Cardiac muscle cell (in vitro differentiated cells and primary cell): ENCODE data around the gene UBTFL1. TPM values are rescaled to one million over a fixed set of nuclear protein-coding genes. Genes with fewer than 3 reads are reported as not detected.
"Not testable (repeated sequence)": the region's sequence is repeated elsewhere in the genome, so short reads cannot be mapped to it uniquely, and the experiment has no call there.

Experiments
- DNase-seq, 2 donors: peaks; one replicate each; pipeline versions ENCODE4 v3.0.0 to v3.0.0-alpha.2; 2010 to 2017; ENCODE audit warnings: low read depth in 1 of 2, low spot score in 1 of 2
- H3K27ac ChIP-seq: fragments of 200-600 bp; sonication (generic); 2 replicates; pipeline ENCODE4 v1.5.1; 2016
- H3K27me3 ChIP-seq: fragments of 200-600 bp; sonication (generic); 2 replicates; pipeline ENCODE4 v1.6.0; 2016; ENCODE audit warnings: control low read depth
- H3K36me3 ChIP-seq: fragments of 200-600 bp; sonication (generic); 2 replicates; pipeline ENCODE4 v1.5.1; 2016; ENCODE audit warnings: control low read depth
- H3K4me1 ChIP-seq: fragments of 200-600 bp; sonication (generic); 2 replicates; pipeline ENCODE4 v1.8.1; 2017; ENCODE audit warnings: low read depth, mild to moderate bottlenecking, mixed run types
- H3K4me3 ChIP-seq: fragments of 200-600 bp; sonication (generic); 2 replicates; pipeline ENCODE4 v1.5.1; 2016; ENCODE audit warnings: mild to moderate bottlenecking
- H3K9me3 ChIP-seq: fragments of 200-600 bp; sonication (generic); 2 replicates; pipeline ENCODE4 v1.5.1; 2017; ENCODE audit warnings: low read depth, mild to moderate bottlenecking, control low read depth
- polyA plus RNA-seq: library from polyadenylated mRNA; unstranded; fragments of >200 nt; fragmentation: Nextera tagmentation; extraction: Ambion mirVana; gene quantifications from 2 replicates; pipeline ENCODE4 v1.2.1, GENCODE V29; 2016
- total RNA-seq: library from RNA; depleted of rRNA; stranded (reverse); fragments of >200 nt; gene quantifications from 2 replicates; pipeline ENCODE4 v1.2.3, GENCODE V29; 2016
- TF ChIP-seq, protein P1 (sequence below): IDR thresholded peaks from 2 replicates; pipeline ENCODE4 v1.5.1; 2012; ENCODE audit warnings: low read depth, mild to moderate bottlenecking, low read length

UBTFL1 gene
- not detected in 2 replicates for total RNA-seq
- not detected in 2 replicates for polyA plus RNA-seq

DNA sequence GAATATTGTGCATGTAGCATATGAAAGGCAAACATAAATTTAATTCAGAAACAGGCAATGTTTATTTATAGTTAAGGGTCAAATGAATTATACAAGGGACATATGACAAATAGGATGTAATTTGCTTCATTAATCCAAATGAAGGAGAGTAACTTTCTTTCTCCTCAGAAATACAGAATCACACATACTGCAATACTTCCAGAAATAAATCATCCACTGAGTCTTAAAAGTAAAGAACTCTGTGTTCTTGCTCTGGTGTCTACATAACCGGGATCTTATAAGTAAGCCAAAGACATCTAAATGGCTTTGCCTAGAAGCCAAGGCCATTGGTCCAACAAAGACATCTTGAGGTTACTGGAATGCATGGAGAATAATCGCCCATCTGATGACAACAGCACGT lies at the start of gene UBTFL1:
Gene UBTFL1 (plus strand): TSS at position 301 of the 400 bp plus-strand sequence. CDS start 0 bp downstream, at position 301.
- H3K36me3 ChIP-seq, H3K27ac ChIP-seq, H3K27me3 ChIP-seq, H3K4me3 ChIP-seq, H3K4me1 ChIP-seq, DNase-seq, H3K9me3 ChIP-seq: not testable (repeated sequence)

DNA sequence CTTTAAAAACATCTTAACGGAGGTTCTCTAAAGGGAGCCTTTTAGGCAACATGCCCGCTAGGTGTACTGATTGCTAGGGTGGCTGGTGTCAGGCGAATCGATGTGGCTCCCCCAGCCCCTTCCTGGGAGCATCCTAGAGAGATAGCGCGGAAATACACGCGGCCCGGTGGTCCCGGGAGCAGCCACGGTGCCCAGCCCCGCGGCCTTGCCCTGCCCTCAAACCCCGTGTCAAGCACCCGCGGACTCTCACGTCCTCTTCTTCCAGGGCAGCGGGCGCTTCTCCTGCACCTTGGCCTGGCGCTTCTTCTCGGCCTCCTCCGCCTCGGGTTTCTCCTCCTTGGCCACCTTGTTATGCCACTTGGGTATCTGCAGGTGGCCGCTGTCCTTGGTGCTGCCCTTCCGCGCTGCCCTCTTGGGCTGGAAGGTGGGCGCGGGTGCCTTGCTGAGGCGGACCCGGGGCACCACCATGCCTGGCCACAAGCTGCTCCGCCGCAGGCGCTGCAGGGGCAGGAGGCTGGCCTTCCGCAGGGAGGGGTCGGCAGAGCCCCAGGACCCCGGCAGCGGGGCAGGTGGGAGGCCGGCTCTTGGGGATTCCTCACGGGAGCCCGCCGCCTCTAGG lies 34.0 kb upstream of the UBTFL1 start:
- not testable (repeated sequence) for H3K27ac ChIP-seq, H3K4me3 ChIP-seq, H3K4me1 ChIP-seq, H3K27me3 ChIP-seq, DNase-seq, H3K9me3 ChIP-seq, H3K36me3 ChIP-seq

DNA sequence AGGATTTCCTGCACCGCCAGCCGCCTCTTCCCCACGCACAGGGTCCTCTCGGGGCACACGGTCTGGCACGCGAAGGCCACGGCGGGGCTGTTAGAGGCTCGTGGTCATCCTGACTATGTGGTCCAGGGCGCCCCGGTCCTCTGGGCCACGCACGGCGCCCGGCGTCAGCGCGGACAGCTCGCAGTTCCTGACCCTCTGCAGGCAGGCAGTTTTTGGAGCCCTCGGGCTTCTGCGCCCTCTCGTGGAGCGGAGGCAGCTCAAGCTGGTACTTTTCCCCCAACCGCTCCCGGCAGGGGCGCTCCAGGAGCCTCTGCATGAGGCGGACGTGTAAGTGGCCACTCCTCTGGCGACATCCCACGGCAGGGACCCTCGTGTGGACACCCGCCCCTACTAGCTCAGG lies 33.4 kb upstream of the UBTFL1 start:
- H3K27me3 ChIP-seq, H3K4me3 ChIP-seq, H3K27ac ChIP-seq, H3K4me1 ChIP-seq, H3K9me3 ChIP-seq, DNase-seq, H3K36me3 ChIP-seq: not testable (repeated sequence)

- H3K27me3 ChIP-seq, H3K4me3 ChIP-seq, H3K27ac ChIP-seq, DNase-seq, H3K4me1 ChIP-seq, H3K9me3 ChIP-seq, H3K36me3 ChIP-seq: not testable (repeated sequence)
These were observed 32.2 kb upstream of the UBTFL1 start for GRCh38 chr11:90053545-90053944.

DNA sequence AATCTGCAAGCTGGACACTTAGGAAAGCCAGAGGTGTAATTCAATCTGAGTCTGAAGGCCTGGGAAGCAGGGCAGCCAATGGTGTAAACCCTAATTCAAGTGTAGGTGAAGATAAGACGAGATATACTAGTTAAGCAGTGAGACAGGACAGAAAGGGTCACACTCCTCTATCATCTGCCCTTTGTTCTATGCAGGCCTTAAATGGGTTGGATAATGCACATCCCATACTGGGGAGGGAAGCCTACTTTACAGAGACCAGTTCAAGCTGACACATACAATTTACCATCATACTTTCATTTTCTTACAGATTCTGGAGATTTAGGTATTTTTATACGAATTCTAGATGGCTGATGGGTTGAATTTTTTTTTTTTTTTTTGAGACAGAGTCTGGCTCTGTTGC lies 3.0 kb downstream of the UBTFL1 start:
- H3K4me1 ChIP-seq, H3K36me3 ChIP-seq, H3K27ac ChIP-seq, DNase-seq, H3K27me3 ChIP-seq, H3K9me3 ChIP-seq, H3K4me3 ChIP-seq: not testable (repeated sequence)

GRCh38 chr11:90095230-90095924 lies 9.6 kb downstream of the UBTFL1 start:
- not testable (repeated sequence) for H3K27ac ChIP-seq, H3K27me3 ChIP-seq, H3K4me1 ChIP-seq, H3K9me3 ChIP-seq, DNase-seq, H3K4me3 ChIP-seq, H3K36me3 ChIP-seq

DNA sequence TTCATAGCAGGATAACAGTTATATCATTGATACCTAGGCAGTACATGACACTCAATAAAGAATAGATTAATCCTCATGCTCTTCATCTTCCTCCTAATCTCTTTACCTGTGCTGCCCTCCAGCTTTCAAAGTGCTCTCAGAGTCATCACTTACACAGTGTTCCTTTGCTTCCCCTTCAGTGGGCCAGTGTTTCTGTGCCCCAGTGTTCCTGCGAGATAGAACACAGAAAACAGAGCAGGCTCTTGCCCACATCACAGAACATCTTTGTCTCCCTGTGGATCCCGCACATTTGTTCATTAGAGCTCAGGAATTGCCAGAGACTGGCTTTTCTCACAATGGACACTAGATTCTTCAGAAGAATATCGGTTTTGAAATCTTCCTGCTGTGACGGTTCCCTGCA lies 12.5 kb downstream of the UBTFL1 start:
- H3K27ac ChIP-seq, H3K4me3 ChIP-seq, H3K4me1 ChIP-seq: not testable (repeated sequence)

DNA sequence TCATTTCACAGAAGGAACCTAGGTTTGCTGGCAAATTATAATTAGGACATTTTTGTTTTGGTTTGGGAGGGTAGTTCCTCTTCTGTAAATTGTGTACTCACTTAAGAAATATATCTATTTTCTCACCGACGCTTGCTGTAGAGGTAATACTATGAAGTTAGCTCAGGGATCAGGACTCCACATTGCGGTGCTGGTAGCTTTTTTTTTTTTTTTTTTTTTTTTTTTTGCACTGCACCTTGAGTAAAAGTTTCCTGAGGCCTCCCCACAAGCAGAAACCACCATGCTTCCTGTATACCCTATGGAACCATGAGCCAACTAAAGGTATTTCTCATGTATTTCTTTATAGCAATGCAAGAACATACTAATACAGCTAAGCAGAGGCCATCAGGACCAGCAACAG lies 14.7 kb downstream of the UBTFL1 start:
- Histone ChIP-seq H3K36me3 (no peaks in the 10 kb centered on the region), H3K27ac (no peak overlapping the region), H3K9me3 (no peaks in the 10 kb centered on the region), H3K4me1 (no peaks in the 10 kb centered on the region), H3K27me3 (no peaks in the 10 kb centered on the region), H3K4me3 (no peak overlapping the region)
- no peak for DNase-seq
- TF ChIP-seq, protein P1, sequence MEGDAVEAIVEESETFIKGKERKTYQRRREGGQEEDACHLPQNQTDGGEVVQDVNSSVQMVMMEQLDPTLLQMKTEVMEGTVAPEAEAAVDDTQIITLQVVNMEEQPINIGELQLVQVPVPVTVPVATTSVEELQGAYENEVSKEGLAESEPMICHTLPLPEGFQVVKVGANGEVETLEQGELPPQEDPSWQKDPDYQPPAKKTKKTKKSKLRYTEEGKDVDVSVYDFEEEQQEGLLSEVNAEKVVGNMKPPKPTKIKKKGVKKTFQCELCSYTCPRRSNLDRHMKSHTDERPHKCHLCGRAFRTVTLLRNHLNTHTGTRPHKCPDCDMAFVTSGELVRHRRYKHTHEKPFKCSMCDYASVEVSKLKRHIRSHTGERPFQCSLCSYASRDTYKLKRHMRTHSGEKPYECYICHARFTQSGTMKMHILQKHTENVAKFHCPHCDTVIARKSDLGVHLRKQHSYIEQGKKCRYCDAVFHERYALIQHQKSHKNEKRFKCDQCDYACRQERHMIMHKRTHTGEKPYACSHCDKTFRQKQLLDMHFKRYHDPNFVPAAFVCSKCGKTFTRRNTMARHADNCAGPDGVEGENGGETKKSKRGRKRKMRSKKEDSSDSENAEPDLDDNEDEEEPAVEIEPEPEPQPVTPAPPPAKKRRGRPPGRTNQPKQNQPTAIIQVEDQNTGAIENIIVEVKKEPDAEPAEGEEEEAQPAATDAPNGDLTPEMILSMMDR, result no peak

More for the DNA sequence above, 12.5 kb downstream of the UBTFL1 start:
- not testable (repeated sequence) for H3K9me3 ChIP-seq, H3K27me3 ChIP-seq, H3K36me3 ChIP-seq, DNase-seq

- Histone ChIP-seq H3K9me3 (no peaks in the 10 kb centered on the region), H3K4me1 (no peaks in the 10 kb centered on the region), H3K4me3 (no peak overlapping the region), H3K36me3 (no peaks in the 10 kb centered on the region), H3K27me3 (no peaks in the 10 kb centered on the region), H3K27ac (no peak overlapping the region)
- peak in 1 of 2 donors; percentile 19 for DNase-seq
- TF ChIP-seq, protein P1, result peak; percentile 35
These were observed 27.8 kb downstream of the UBTFL1 start for GRCh38 chr11:90113541-90113940.
